Endometrial microvascular endothelial cells (primary cell): ENCODE measurements around the gene CENPS. TPM values are rescaled to one million over a fixed set of nuclear protein-coding genes. Genes with fewer than 3 reads are reported as not detected.
"Not testable (repeated sequence)": the region's sequence is repeated elsewhere in the genome, so short reads cannot be mapped to it uniquely, and the experiment has no call there.

Experiments
- in situ Hi-C: cut with HindIII; loops from 2 replicates; pipeline ENCODE4 v1.10.0; 2017; ENCODE audit warnings: low sequenced_read_pairs, low pct_unique_long_range_greater_than_20kb; ENCODE audit errors: inconsistent ontology term
- total RNA-seq: library from RNA; depleted of rRNA; stranded (reverse); fragments of >200 nt; gene quantifications from one replicate; pipeline ENCODE4 v1.2.3, GENCODE V29; 2015; ENCODE audit errors: inconsistent ontology term

Gene CENPS
- total RNA-seq, 1 donor from 2014 or later = 7.7 TPM

DNA sequence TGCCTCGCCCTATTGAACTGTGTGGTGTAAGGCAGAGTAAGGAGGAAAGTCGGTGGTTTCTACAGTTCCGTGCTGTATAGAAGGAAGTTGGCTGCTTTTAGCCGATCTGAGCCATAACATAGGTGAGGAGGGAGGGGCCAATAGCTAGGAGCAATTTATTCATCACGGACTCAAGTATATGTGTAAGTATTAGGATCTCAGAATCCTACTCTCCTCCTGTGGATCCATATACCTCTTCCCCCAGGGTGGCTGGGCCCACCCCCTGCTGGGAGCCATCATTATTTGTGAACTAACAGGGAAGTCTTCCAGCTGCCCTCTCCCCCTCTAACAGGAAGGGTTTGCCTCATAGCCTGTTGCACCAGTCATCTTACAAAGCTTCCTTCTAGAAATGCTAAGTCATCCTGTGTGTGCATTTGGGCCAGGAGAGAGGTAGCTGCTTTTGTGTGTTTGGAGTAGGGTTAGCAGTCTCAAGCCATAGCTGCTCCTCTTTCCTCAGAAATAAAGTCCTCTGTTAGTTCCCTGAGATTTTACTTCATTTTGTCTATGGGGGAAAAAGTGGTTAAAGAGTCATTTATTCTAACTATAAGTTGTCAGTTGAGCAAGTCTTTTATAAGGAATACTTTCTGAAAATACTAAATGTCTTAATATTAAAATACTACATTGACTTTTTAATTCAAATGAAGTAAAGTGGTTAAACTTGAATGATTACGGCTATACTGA is 14.9 kb upstream of the CENPS start:
- in situ Hi-C loops = no loop called here

DNA sequence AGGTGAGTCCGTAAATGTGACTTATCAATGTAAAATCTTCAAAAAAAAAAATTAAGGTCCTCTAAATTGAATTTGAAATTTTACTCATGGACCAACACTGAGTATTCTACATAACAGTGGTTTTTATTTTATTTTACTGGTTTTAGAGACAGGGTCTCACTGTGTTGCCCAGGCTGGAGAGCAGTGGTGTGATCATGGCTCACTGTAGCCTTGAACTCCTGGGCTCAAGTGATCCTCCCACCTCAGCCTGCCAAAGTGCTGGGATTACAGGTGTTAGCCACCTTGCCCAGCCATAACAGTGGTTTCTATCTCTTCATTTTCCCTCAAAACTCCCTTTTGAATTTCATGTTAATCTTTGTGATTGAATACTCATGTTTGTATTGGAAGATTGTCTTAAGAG is 14.3 kb upstream of the CENPS start:
- in situ Hi-C loops = not testable (repeated sequence)

DNA sequence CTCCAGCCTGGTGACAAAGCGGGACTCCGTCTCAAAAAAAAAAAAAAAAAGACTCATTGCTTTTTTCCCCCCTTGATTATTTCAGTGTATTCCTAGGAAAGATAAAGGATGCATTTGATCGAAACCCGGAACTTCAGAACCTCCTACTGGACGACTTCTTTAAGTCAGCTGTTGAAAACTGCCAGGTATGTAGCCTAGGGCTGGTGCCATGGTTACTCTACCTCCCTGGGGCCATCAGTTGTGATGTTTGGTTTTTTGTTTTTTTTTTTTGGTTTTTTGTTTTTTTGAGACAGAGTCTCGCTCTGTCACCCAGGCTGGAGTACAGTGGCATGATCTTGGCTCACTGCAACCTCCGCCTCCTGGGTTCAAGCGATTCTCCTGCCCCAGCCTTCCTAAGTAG is 11.5 kb upstream of the CENPS start:
- in situ Hi-C loops = not testable (repeated sequence)

DNA sequence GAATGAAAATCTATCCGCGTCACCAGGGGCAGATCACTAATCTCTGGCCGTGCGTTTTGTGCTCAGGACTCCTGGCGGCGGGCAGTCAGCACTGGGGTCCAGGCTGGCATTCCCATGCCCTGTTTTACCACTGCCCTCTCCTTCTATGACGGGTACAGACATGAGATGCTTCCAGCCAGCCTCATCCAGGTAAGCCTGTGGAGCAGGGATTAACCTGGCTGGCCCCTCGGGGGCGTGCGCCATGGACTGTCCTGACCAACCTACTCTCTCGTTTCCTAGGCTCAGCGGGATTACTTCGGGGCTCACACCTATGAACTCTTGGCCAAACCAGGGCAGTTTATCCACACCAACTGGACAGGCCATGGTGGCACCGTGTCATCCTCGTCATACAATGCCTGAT is 10.9 kb upstream of the CENPS start:
- in situ Hi-C loops = no loop called here

DNA sequence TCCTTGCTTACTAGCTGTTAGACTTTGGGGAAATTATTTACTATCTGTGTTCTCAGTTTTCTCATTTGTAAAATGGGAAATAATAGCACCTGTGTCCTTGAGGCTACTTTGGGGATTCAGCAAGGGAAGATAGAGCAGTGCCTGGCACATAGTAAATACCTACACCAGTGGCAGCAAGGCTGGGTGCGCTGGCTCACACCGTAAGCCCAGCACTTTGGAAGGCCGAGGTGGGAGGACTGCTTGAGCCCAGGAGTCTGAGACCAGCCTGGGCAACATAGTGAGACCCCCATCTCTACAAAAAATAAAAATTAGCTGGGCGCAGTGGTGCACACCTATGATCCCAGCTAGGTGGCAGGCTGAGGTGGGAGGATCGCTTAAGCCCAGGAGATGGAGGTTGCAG is 8.6 kb upstream of the CENPS start:
- in situ Hi-C loops = no loop called here

DNA sequence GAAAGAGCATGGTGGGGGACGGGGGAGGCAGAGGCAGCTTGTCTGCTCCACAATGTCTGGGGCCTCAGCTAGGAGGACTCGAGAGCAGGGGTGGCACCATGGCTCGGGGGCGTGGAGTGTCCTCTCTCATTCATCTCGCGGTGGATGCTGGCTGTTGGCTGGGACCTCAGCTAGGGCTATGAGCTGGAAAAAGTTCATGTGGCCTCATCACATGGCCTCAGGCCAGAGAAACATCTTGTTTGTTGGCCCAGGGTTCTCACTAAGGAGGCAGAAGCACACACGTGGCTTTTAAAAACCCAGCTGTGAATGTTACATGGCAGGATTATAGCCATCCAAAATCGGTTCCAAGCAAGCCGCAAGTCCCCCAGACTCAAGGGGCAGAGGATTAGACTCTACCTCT is 6.2 kb upstream of the CENPS start:
- in situ Hi-C loops = no loop called here

DNA sequence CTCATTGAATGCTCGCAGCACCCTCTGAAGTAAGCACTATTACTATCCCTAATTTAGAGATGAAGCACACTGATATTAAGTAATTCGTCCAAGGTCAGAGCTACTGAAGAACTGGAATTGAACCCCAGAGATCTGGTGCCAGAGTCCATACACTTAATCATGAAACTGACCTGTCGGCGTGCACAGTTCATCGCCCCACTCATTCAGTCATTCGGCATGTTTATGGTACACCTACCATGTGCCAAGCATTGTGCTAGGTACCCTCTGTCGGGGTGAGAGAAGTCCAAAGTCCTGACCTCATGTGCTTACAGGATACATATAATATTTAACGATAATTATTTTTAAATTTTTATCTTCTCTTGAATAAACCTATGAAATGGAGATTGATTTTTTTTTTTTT is 5.6 kb upstream of the CENPS start:
- in situ Hi-C loops = no loop called here

DNA sequence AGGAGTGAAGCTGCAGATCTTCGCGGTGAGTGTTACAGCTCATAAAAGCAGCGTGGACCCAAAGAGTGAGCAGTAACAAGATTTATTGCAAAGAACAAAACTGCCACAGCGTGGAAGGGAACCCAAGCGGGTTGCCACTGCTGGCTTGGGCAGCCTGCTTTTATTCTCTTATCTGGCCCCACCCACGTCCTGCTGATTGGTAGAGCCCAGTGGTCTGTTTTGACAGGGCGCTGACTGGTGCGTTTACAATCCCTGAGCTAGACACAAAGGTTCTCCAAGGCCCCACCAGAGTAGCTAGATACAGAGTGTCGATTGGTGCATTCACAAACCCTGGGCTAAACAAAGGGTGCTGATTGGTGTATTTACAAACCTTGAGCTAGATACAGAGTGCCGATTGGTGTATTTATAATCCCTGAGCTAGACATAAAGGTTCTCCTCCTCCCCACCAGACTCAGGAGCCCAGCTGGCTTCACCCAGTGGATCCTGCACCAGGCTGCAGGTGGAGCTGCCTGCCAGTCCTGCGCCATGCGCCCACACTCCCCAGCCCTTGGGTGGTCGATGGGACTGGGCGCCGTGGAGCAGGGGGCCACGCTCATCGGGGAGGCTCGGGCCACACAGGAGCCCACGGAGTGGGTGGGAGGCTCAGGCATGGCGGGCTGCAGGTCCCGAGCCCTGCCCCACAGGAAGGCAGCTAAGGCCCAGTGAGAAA is 4.3 kb upstream of the CENPS start:
- in situ Hi-C loops = not testable (repeated sequence)

DNA sequence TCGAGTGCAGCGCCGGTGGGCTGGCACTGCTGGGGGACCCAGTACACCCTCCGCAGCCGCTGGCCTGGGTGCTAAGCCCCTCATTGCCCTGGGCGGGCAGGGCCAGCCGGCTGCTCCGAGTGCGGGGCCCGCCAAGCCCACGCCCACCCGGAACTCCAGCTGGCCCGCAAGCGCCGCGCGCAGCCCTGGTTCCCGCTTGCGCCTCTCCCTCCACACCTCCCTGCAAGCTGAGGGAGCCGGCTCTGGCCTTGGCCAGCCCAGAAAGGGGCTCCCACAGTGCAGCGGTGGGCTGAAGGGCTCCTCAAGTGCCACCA is 3.7 kb upstream of the CENPS start:
- in situ Hi-C loops = not testable (repeated sequence)

DNA sequence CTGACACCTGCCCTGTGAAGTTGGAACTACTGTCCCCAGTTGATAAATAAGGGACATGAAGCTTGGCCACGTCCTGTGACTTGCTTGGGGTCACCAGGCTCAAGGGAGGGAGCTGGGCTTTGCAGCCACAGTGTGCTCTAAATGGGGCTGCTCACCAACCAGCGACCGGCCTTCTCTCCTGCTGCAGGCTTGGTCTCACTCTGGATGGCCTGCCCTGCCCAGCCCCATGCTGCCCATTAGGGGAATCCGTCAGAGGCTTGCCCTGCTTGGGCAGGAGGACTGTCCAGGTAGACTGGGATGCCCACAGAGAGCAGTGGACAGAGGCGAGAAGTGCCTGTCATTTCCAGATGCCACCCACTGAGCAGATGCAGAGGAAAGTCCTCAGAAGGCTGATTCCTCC is 1.2 kb upstream of the CENPS start:
- in situ Hi-C loops = no loop called here

DNA sequence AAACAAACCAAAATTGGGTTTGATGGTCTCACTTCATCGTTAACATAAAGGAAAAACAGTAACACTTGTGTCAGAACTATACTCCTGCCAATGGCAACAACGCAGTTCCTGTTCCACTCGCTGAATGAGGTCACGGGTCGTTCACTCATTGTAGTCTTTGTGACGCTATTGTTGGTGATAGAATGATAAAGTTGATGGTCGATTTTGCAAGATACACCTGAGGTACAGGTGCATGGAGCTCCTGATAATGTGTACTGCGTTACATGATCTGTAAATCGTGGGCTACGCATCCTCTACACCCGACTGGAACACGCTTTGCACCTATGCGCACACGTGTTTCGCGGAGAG is 391 bp upstream of the CENPS start:
- in situ Hi-C loops = no loop called here

DNA sequence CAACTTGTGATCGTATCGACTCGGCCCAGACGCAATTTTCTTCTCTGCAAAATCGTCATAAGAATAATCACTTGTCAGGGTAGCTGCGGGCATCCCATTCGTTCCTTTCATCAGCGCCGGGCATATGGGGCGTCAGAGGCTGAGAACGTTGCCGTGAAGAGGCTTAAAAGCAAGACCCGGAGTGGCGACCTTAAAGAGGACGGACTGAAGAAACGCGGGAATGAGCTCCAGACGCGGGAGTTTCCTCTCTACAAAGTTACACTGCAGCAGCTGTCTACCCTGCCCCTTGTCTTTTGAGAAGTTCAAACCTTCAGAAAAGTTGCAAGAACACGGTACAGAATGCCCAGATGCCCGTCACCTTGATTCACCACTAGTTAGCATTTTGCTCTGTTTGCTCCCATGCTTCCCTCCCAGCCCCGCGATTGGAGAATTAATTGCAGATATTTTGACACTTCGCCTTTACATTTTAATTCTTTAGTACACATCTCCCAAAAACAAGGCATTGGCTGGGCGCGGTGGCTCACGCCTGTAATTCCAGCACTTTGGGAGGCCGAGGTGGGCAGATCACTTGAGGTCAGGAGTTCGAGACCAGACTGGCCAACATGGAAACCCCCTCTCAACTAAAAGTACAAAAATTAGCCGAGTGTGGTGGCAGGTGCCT is 967 bp downstream of the CENPS start:
- in situ Hi-C loops = no loop called here

DNA sequence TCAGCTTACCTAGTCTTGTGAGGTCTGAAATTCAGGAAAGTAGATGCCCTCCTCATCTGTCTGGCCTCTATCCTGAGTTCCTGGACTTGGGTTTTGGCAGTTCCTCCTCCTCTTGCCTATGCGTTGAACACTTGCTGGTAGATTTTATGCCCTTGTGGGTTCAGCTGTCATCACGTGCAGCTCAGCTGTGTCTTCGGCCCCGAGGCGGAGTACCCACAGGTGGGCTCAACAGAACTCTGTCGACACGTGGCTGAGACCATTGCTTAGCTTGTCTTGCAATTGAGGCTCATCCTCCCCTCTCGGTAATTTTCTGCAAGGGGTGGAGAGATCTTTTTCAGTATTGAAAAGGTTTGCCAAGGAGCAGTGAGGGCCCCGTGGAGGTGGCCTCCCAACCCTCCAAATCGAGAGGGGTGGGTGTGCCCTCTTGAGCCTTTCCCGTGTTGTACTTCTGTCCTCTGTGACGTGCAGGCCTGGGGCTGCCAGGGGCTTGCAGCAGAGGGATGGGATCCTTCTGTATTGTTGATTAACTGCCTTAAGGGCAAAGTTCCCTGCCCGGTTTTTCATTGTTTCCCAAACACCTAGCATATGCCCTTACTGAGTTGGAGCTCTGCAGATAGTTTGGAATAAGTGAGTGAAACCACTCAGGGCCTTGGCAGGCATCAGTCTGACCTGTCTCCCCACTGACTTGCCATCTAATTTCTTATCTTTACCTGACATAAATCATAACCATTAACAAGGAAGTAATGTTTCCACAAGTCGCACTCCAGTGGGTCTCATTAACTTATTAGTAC is 2.9 kb downstream of the CENPS start:
- in situ Hi-C loops = no loop called here

DNA sequence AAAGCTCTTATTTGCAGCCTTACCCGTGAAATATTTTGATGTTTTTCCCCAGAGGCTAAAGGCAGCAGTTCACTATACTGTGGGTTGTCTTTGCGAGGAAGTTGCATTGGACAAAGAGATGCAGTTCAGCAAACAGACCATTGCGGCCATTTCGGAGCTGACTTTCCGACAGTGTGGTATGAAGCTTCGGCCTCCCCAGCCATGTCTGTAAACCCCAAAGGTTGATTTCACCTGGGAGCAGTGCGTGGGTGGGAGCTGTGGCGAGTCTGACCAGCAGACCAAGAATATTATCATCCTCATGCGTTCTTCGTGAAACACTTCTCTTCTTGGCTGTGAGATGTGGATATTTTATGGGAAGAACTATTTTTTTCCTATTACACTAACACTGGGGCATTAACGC is 3.6 kb downstream of the CENPS start:
- in situ Hi-C loops = no loop called here

DNA sequence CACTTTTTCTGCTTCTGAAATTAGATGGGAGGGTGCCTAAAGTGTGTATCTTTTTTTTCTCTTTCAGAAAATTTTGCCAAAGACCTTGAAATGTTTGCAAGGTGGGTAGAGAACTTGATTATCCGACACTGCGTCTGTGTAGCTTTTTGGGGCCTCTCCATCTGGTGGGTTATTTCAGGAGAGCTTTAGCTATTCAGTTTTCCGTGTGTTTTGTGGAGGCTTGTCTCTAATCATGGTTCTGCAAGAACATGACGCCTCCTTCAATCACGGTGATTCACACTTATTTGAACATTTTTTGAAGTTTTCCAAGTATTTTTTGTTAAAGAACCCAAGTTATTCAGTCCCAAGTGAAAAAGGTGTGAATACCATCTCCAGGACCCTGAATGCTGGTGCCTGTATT is 4.4 kb downstream of the CENPS start:
- in situ Hi-C loops = no loop called here

DNA sequence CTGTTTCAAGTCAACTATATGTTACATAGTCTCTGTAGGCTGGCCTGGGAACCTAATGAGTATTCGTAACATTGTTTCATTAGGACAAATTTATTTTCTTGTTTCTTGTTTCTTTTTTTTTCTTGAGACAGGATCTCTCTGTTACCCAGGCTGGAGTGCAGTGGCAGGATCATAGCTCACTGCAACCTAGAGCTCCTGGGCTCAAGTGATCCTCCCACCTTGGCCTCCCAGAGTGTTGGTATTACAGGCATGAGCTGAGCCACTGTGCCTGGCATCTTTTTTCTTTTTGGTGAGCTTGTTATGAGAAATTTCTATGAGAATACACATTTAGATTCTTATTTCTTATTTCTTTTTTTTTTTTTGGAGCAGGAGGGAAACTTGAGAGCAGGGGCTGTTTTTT is 6.8 kb downstream of the CENPS start:
- in situ Hi-C loops = no loop called here

DNA sequence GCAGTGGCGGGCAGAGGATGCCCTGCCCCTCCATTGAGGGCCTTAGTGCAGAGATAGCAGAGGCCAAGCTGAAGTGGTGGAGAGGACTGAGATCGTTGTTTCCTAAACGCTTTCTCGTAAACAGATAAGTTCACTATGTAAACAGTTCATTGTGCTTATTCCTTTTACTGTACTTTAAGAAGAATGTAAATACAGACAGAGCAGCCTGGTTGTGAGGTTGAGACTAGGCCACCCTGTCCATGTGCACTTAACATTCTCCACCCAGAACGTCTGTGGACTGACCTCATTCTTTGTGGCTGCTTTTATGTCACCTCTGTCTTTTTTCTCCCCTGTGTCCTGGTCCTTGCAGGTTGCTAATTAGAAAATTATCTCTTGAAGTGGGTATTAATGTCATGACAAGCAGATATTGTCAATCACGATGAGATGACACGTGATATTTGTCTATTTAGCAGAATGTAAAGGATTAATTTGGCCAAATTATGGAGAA is 8.5 kb downstream of the CENPS start:
- in situ Hi-C loops = no loop called here

DNA sequence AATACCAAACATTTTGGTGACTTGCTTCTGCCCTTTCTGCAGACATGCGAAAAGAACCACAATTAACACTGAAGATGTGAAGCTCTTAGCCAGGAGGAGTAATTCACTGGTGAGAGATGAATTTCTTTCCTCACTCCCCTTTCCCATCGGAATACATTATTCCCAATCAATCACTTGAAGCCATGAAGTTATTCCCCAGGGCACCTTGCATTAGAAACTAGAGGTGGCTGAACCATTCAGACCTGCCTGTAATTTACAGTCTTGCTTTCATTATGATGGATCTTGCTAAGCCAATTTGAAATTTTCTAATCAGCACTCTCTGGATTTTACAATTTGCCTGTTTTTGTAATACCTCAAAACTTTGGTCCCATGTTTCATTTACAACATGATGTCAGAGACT is 10.1 kb downstream of the CENPS start:
- in situ Hi-C loops = no loop called here

DNA sequence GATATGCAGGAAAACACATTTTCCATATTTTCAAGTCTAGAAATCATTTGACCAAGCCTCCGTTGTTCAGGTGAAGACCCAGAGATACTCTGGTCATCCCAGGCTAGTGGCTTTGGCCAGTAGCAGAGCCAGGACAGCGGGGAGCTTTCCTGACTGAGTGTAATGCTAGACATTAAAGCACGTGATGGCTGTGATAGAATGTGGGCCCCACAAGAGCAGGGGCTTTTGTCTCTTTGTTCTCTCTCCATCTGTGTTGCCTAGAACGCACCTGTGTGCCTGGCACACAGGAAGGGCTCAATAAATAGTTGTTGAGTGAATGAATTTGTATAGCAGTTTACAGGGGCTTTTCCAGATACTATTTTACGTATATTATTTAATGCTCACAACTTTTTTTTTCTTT is 10.6 kb downstream of the CENPS start:
- in situ Hi-C loops = no loop called here

DNA sequence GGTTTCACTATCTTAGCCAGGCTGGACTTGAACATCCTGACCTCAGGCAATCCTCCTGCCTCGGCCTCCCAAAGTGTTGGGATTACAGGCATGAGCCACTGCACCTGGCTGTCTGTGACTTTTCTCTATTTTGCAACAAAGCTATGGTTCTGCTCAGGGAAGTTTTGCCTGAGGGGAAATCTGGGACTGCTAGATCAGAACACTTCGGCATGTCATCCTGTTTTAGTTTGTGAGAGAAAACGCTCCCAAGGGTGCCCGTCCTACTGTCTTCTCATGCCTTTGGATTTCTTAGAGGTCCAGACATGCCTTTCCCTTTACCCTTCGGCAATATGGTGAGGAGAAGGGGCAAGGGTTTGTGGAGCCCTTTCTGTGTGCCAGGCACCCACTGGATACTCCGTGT is 14.0 kb downstream of the CENPS start:
- in situ Hi-C loops = no loop called here
